SK-N-SH treated with all-trans-retinoic acid at 6 μM for 48 hours (cell line): ENCODE data around the gene AEN.

ENCODE experiments used
- ATAC-seq: fragments of 200-7000 bp; cut with Tn5 transposase; 3 replicates; pipeline ENCODE4 v1.9.1; 2020; ENCODE audit warnings: mild to moderate bottlenecking, moderate library complexity
- BACH2 ChIP-seq: fragments of 250-450 bp; sonication (Bioruptor Pico); IDR thresholded peaks from 2 replicates; pipeline ENCODE4 v1.9.0; 2021; ENCODE audit warnings: mild to moderate bottlenecking, borderline replicate concordance
- CSDC2 ChIP-seq: fragments of 250-450 bp; sonication (Bioruptor Pico); IDR thresholded peaks from 2 replicates; pipeline ENCODE4 v1.5.0; 2020; ENCODE audit warnings: mild to moderate bottlenecking, moderate library complexity
- ESRRG ChIP-seq: fragments of 250-450 bp; sonication (Bioruptor Pico); IDR thresholded peaks from 2 replicates; pipeline ENCODE4 v1.6.1; 2021; ENCODE audit warnings: mild to moderate bottlenecking
- GLIS3 ChIP-seq: fragments of 250-450 bp; sonication (Bioruptor Pico); IDR thresholded peaks from 2 replicates; pipeline ENCODE4 v1.5.0; 2020; ENCODE audit warnings: mild to moderate bottlenecking, moderate library complexity
- ISL1 ChIP-seq: fragments of 250-450 bp; sonication (Bioruptor Pico); IDR thresholded peaks from 2 replicates; pipeline ENCODE4 v2.1.2; 2022; ENCODE audit warnings: mild to moderate bottlenecking, moderate library complexity
- OSR1 ChIP-seq: fragments of 250-450 bp; sonication (Bioruptor Pico); IDR thresholded peaks from 2 replicates; pipeline ENCODE4 v1.8.0; 2022; ENCODE audit warnings: moderate library complexity, mild to moderate bottlenecking, inconsistent platforms
- PPARA ChIP-seq: fragments of 250-450 bp; sonication (Bioruptor Pico); IDR thresholded peaks from 2 replicates; pipeline ENCODE4 v1.5.0; 2020; ENCODE audit warnings: mild to moderate bottlenecking, borderline replicate concordance
- SNAI2 ChIP-seq: fragments of 250-450 bp; sonication (Bioruptor Pico); IDR thresholded peaks from 2 replicates; pipeline ENCODE4 v1.5.0; 2020; ENCODE audit warnings: mild to moderate bottlenecking, moderate library complexity
- TCF4 ChIP-seq: fragments of 250-450 bp; sonication (Bioruptor Pico); IDR thresholded peaks from 2 replicates; pipeline ENCODE4 v1.8.0; 2021; ENCODE audit warnings: mild to moderate bottlenecking, moderate library complexity, borderline replicate concordance
- TOX ChIP-seq: fragments of 250-450 bp; sonication (Bioruptor Pico); IDR thresholded peaks from 2 replicates; pipeline ENCODE4 v1.8.0; 2021; ENCODE audit warnings: mild to moderate bottlenecking, moderate library complexity, borderline replicate concordance
- ZC3H10 ChIP-seq: fragments of 250-450 bp; sonication (Bioruptor Pico); IDR thresholded peaks from 2 replicates; pipeline ENCODE4 v1.5.1; 2021; ENCODE audit warnings: mild to moderate bottlenecking, moderate library complexity
- ZFP3 ChIP-seq: fragments of 250-450 bp; sonication (Bioruptor Pico); IDR thresholded peaks from 2 replicates; pipeline ENCODE4 v1.5.0; 2020; ENCODE audit warnings: mild to moderate bottlenecking, moderate library complexity
- ZFP30 ChIP-seq: fragments of 450-650 bp; formaldehyde crosslinking; IDR thresholded peaks from 2 replicates; pipeline ENCODE4 v1.5.0; 2022; ENCODE audit warnings: mild to moderate bottlenecking, moderate library complexity
- ZNF565 ChIP-seq: fragments of 450-650 bp; formaldehyde crosslinking; conservative IDR thresholded peaks from 2 replicates; pipeline ENCODE4 v1.5.0; 2020; ENCODE audit warnings: low read depth, mild to moderate bottlenecking, moderate library complexity
- ZNF70 ChIP-seq: fragments of 450-650 bp; formaldehyde crosslinking; IDR thresholded peaks from 2 replicates; pipeline ENCODE4 v1.5.0; 2020; ENCODE audit warnings: mild to moderate bottlenecking, moderate library complexity
- ZNF8 ChIP-seq: fragments of 450-650 bp; formaldehyde crosslinking; IDR thresholded peaks from 2 replicates; pipeline ENCODE4 v1.5.0; 2020; ENCODE audit warnings: mild to moderate bottlenecking, moderate library complexity
- TF ChIP-seq, protein P1 (sequence below): fragments of 250-450 bp; sonication (Bioruptor Pico); IDR thresholded peaks from 2 replicates; pipeline ENCODE4 v1.8.0; 2021; ENCODE audit warnings: low read depth, mild to moderate bottlenecking, moderate library complexity, borderline replicate concordance
- TF ChIP-seq, protein P2 (sequence below): fragments of 250-450 bp; sonication (Bioruptor Pico); IDR thresholded peaks from 2 replicates; pipeline ENCODE4 v1.5.1; 2020; ENCODE audit warnings: low read depth, mild to moderate bottlenecking, moderate library complexity
- TF ChIP-seq, protein P3 (sequence below): fragments of 250-450 bp; sonication (Bioruptor Pico); IDR thresholded peaks from 2 replicates; pipeline ENCODE4 v1.8.0; 2020; ENCODE audit warnings: mild to moderate bottlenecking, moderate library complexity, borderline replicate concordance
- TF ChIP-seq, protein P4 (sequence below): fragments of 250-450 bp; sonication (Bioruptor Pico); IDR thresholded peaks from 2 replicates; pipeline ENCODE4 v1.5.1; 2021; ENCODE audit warnings: mild to moderate bottlenecking, moderate library complexity
- TF ChIP-seq, protein P5 (sequence below): fragments of 250-450 bp; sonication (Bioruptor Pico); IDR thresholded peaks from 2 replicates; pipeline ENCODE4 v1.5.0; 2020; ENCODE audit warnings: mild to moderate bottlenecking, moderate library complexity

AEN gene

DNA sequence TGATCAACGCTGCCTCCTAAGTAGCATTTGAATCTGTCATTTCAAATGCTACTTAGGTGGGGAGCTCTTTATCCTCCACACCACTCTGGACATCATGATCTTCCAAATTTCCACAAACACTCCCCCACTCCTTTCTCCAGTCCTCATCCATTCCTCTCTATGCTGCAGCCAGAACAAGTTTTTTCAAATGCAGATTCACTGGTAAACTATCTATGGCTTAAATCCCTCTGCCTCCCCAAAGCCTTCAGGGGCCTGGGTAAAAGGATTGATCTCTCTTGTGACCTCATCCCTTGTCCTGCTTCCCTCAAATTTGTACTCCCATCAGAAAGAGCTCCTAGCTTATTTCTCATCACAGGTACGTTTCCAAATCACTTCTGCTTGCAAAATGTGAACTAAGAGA, 1.3 kb upstream of the AEN start:
- no peak for ATAC-seq
- TF ChIP-seq TCF4 (CRISPR knock-in tag) (no peak), ZNF565 (CRISPR knock-in tag) (no peak), ZFP3 (CRISPR knock-in tag) (no peak), PPARA (CRISPR knock-in tag) (no peak), ZC3H10 (CRISPR knock-in tag) (no peak), OSR1 (CRISPR knock-in tag) (no peak), ESRRG (CRISPR knock-in tag) (no peak), SNAI2 (no peak), ISL1 (CRISPR knock-in tag) (no peak), ZNF8 (no peak)
- TF ChIP-seq, protein P1, sequence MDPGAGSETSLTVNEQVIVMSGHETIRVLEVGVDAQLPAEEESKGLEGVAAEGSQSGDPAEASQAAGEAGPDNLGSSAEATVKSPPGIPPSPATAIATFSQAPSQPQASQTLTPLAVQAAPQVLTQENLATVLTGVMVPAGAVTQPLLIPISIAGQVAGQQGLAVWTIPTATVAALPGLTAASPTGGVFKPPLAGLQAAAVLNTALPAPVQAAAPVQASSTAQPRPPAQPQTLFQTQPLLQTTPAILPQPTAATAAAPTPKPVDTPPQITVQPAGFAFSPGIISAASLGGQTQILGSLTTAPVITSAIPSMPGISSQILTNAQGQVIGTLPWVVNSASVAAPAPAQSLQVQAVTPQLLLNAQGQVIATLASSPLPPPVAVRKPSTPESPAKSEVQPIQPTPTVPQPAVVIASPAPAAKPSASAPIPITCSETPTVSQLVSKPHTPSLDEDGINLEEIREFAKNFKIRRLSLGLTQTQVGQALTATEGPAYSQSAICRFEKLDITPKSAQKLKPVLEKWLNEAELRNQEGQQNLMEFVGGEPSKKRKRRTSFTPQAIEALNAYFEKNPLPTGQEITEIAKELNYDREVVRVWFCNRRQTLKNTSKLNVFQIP (CRISPR knock-in tag), result no peak
- TF ChIP-seq, all 23 proteins: peak for 0

DNA sequence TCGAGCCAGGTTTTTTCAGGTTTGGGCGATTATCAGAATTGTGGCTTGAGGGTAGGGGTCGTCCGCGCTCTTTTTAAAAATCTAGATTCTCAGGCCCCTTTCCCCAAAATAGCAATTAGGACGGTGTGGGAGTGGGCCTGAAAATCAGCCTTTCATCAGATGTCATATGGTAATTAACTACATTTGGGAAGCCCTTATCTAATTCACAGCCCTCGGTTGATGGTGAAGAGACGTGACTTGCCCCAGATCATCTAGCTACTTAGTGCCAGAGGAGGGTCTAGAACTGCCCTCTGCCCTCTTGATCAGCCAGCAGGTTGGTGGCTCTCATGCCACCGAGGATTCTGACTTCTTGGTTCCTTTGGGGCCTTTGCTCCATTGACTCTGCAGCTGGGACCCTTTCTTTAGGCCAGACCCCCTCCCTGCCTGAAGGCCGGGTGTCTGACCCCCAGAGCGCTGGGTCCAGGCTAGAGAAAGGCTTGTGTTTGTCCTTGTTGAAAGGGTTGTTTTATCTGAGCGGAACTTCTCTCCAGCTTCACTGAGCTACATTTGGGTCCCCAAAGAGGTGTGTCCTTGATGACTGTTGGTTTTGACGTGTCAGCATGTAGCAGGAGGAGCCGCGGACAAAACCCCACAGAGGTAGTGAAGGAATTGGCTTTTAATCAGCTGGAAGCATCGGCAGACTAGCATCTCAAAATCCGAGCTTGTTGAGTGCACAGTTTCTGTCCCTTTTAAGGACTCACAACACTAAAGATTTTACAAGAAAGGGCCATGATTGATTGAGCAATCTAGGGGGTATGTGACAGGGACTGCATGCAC, 857 bp downstream of the AEN start:
- no peak for TF ChIP-seq SNAI2
- TF ChIP-seq OSR1 (CRISPR knock-in tag), result no peak
- TF ChIP-seq, protein P2, sequence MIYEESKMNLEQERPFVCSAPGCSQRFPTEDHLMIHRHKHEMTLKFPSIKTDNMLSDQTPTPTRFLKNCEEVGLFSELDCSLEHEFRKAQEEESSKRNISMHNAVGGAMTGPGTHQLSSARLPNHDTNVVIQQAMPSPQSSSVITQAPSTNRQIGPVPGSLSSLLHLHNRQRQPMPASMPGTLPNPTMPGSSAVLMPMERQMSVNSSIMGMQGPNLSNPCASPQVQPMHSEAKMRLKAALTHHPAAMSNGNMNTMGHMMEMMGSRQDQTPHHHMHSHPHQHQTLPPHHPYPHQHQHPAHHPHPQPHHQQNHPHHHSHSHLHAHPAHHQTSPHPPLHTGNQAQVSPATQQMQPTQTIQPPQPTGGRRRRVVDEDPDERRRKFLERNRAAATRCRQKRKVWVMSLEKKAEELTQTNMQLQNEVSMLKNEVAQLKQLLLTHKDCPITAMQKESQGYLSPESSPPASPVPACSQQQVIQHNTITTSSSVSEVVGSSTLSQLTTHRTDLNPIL, result no peak
- no peak for TF ChIP-seq GLIS3 (CRISPR knock-in tag)
- TF ChIP-seq ZFP30 (CRISPR knock-in tag), result no peak
- no peak for TF ChIP-seq BACH2
- TF ChIP-seq ZFP3 (CRISPR knock-in tag), result no peak
- no peak for TF ChIP-seq ZNF70
- TF ChIP-seq, protein P3, sequence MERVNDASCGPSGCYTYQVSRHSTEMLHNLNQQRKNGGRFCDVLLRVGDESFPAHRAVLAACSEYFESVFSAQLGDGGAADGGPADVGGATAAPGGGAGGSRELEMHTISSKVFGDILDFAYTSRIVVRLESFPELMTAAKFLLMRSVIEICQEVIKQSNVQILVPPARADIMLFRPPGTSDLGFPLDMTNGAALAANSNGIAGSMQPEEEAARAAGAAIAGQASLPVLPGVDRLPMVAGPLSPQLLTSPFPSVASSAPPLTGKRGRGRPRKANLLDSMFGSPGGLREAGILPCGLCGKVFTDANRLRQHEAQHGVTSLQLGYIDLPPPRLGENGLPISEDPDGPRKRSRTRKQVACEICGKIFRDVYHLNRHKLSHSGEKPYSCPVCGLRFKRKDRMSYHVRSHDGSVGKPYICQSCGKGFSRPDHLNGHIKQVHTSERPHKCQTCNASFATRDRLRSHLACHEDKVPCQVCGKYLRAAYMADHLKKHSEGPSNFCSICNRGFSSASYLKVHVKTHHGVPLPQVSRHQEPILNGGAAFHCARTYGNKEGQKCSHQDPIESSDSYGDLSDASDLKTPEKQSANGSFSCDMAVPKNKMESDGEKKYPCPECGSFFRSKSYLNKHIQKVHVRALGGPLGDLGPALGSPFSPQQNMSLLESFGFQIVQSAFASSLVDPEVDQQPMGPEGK (CRISPR knock-in tag), result no peak
- TF ChIP-seq CSDC2, result no peak
- TF ChIP-seq, protein P1 (CRISPR knock-in tag), result no peak
- TF ChIP-seq ZNF565 (CRISPR knock-in tag), result no peak
- TF ChIP-seq ZNF8, result no peak
- TF ChIP-seq, protein P4, sequence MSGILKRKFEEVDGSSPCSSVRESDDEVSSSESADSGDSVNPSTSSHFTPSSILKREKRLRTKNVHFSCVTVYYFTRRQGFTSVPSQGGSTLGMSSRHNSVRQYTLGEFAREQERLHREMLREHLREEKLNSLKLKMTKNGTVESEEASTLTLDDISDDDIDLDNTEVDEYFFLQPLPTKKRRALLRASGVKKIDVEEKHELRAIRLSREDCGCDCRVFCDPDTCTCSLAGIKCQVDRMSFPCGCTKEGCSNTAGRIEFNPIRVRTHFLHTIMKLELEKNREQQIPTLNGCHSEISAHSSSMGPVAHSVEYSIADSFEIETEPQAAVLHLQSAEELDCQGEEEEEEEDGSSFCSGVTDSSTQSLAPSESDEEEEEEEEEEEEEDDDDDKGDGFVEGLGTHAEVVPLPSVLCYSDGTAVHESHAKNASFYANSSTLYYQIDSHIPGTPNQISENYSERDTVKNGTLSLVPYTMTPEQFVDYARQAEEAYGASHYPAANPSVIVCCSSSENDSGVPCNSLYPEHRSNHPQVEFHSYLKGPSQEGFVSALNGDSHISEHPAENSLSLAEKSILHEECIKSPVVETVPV (CRISPR knock-in tag), result no peak
- TF ChIP-seq, protein P5, sequence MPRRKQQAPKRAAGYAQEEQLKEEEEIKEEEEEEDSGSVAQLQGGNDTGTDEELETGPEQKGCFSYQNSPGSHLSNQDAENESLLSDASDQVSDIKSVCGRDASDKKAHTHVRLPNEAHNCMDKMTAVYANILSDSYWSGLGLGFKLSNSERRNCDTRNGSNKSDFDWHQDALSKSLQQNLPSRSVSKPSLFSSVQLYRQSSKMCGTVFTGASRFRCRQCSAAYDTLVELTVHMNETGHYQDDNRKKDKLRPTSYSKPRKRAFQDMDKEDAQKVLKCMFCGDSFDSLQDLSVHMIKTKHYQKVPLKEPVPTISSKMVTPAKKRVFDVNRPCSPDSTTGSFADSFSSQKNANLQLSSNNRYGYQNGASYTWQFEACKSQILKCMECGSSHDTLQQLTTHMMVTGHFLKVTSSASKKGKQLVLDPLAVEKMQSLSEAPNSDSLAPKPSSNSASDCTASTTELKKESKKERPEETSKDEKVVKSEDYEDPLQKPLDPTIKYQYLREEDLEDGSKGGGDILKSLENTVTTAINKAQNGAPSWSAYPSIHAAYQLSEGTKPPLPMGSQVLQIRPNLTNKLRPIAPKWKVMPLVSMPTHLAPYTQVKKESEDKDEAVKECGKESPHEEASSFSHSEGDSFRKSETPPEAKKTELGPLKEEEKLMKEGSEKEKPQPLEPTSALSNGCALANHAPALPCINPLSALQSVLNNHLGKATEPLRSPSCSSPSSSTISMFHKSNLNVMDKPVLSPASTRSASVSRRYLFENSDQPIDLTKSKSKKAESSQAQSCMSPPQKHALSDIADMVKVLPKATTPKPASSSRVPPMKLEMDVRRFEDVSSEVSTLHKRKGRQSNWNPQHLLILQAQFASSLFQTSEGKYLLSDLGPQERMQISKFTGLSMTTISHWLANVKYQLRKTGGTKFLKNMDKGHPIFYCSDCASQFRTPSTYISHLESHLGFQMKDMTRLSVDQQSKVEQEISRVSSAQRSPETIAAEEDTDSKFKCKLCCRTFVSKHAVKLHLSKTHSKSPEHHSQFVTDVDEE (CRISPR knock-in tag), result no peak
- no peak for TF ChIP-seq TOX (CRISPR knock-in tag)
- no peak for TF ChIP-seq ZC3H10 (CRISPR knock-in tag)
- no peak for TF ChIP-seq TCF4 (CRISPR knock-in tag)
- no peak for TF ChIP-seq ESRRG (CRISPR knock-in tag)
- peak; percentile 18 for ATAC-seq
